Omental fat pad (tissue), 4 donors: Measurements from ENCODE around the gene GALNT11. TPM values are rescaled to one million over a fixed set of nuclear protein-coding genes. Genes with fewer than 3 reads are reported as not detected.

Experiments used
- ATAC-seq: fragments of 150-250 bp; one replicate; pipeline ENCODE4 v1.9.1; 2016; ENCODE audit warnings: mild to moderate bottlenecking, moderate library complexity; ENCODE audit not compliant: low FRiP score
- DNase-seq: peaks from one replicate; pipeline ENCODE4 v3.0.0-alpha.2; 2019; ENCODE audit warnings: low spot score
- CTCF ChIP-seq, 3 donors: fragments of 450-650 bp; IDR thresholded peaks; one replicate each; pipeline ENCODE4 v1.5.1; 2016 to 2017; ENCODE audit warnings: antibody characterized with exemption in 3 of 3, mild to moderate bottlenecking in 3 of 3, moderate library complexity in 2 of 3
- total RNA-seq, 4 donors: library from RNA; depleted of rRNA; stranded (reverse); fragments of >200 nt; gene quantifications; one replicate each; pipeline ENCODE4 v1.1.0, GENCODE V29; 2016

Gene GALNT11
- total RNA-seq, 4 donors from 2014 or later, result 45.2 to 53.4 (median 51.4) TPM

GRCh38 chr7:151992375-151992774 lies 33.1 kb upstream of the GALNT11 start:
- TF ChIP-seq CTCF (IDR thresholded peaks at IDR 0.05), result no peak
- ATAC-seq (peak; percentile 62), DNase-seq (no peak)

- DNase-seq, result no peak
Measured at GRCh38 chr7:151993977-151994676, 31.3 kb upstream of the GALNT11 start.

DNA sequence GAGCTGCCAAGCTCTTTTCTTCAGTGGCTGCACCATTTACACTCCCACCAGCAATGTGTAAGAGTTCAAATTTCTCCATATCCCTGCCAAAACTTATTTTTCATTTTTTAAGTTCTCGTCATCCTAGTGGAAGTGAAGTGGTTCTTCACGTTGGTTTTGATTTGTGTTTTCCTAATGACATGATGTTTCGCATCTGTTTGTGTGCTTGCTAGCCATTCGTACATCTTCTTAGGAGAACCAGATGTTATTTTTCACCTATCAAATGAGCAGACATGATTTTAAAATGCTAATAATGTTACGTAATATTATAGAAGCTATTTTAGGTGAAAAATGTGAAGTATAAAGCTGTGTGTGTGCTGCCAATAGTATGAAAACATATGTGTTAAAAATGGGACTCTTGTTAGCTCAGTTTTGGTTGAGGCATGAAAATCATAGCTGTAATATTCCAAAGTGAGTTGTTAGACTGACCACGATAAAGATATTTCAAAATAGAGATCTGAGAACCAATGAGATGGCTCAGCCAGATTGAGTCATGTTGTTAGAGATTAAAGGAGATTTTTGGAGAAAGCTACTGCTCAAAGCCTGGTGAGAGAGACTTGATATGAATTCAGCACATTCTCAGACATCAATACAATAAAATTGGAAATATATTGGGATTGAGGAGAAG lies 25.9 kb upstream of the GALNT11 start:
- TF ChIP-seq CTCF (IDR thresholded peaks at IDR 0.05), result no peak
- no peak for ATAC-seq
- no peak for DNase-seq

More at GRCh38 chr7:151993977-151994676, 31.3 kb upstream of the GALNT11 start:
- TF ChIP-seq CTCF (IDR thresholded peaks at IDR 0.05), result no peak
- no peak for ATAC-seq

GRCh38 chr7:152000191-152000590 lies 25.3 kb upstream of the GALNT11 start:
- no peak for TF ChIP-seq CTCF (IDR thresholded peaks at IDR 0.05)
- ATAC-seq, result no peak
- no peak for DNase-seq

DNA sequence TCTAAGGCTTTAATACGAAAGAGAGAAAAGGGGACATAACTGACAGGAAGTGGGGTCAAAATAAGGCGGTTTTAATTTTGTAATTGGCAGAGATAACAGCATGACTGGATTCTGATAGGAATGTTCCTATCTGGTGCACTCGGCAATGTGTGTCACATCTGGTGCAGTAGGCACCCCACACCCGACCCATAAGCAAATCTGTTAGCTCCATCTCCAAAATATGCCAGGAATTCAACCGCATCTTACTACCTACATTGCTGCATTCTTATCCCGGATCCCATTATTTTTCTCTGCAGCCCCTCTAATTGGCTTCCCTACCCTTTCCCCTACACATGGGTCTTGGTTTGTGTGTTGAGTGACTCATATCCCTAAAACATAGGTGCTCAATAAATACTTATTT lies 19.1 kb upstream of the GALNT11 start:
- DNase-seq, result no peak
- ATAC-seq, result no peak
- no peak for TF ChIP-seq CTCF (IDR thresholded peaks at IDR 0.05)

DNA sequence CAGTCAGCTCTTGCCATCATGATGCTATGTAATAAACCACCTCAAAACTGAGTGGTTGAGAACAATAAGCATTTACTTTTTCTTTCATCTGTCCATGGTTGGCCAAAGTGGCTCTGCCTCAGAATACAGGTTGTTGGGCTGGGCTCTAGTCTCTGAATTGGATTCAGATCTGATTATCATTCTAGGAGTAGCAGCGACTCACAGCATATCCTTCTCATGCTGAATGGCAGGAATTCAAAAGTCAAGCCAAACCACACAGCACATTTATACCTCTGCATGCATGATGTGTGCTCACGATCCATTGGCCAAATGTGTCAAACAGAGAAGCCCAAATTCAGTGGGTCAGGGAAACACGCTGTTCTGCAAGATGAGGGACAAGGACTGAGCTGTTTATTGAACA lies 13.6 kb upstream of the GALNT11 start:
- TF ChIP-seq CTCF (IDR thresholded peaks at IDR 0.05), result no peak
- no peak for DNase-seq
- no peak for ATAC-seq

DNA sequence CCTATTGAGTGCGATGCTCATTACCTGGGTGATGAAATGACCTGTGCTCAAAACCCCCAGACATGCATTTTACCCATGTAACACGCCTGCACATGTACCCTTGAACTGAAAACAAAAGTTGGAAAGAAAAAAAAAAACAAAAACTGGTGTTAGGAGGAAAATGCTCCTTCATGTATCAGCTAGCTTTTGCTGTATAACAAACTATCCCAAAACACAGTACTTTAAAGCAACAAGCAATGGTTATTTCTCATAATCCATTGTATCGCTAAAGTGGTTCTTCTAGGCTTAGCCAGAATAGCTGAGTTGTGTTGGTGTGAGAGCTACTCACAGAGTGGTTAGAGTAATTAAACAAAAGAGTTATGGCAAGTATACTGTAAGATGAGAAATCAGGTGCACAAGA lies 12.2 kb upstream of the GALNT11 start:
- ATAC-seq, result no peak
- DNase-seq, result no peak
- TF ChIP-seq CTCF (IDR thresholded peaks at IDR 0.05), result no peak
